ENCODE results near the gene ZC3H4. TPM values are rescaled to one million over a fixed set of nuclear protein-coding genes. Genes with fewer than 3 reads are reported as not detected.

Gene ZC3H4
- total RNA-seq: 10 to 100 TPM; 22.5 to 28.7 (median 24.9) TPM

- H3K4me1 ChIP-seq: peaks cover 0 to 36% (median 7%) of the 10 kb centered on the region in 3 donors
- 0 to 1% methylated on average over 20 to 59 of the region's 59 CpGs for WGBS, 2 donors (ENCODE audit: low coverage in 1 of 2)
- TF ChIP-seq CTCF (IDR thresholded peaks at IDR 0.05): no peak
- peak; percentile 64 for TF ChIP-seq POLR2AphosphoS5 (IDR thresholded peaks at IDR 0.05)
- no peak for TF ChIP-seq EP300 (IDR thresholded peaks at IDR 0.05)
- TF ChIP-seq POLR2A (IDR thresholded peaks at IDR 0.05): peak; percentile 40 to 74
- H3K9me3 ChIP-seq: no peaks in the 10 kb centered on the region
- peak within 1 kb of the TSS; percentile 94 to 96 for H3K4me3 ChIP-seq
- no peaks in the 10 kb centered on the region for H3K36me3 ChIP-seq
- peak; percentile 92 for ATAC-seq
- peak within 1 kb of the TSS; percentile 99 to 100 (median 100) for H3K27ac ChIP-seq
- no peaks in the 10 kb centered on the region for H3K27me3 ChIP-seq
Measured at GRCh38 chr19:47112997-47113849, at the start of gene ZC3H4. Gene ZC3H4 (minus strand): TSS chr19:47113776. CDS start chr19:47112584, 1,192 bp downstream.

DNA sequence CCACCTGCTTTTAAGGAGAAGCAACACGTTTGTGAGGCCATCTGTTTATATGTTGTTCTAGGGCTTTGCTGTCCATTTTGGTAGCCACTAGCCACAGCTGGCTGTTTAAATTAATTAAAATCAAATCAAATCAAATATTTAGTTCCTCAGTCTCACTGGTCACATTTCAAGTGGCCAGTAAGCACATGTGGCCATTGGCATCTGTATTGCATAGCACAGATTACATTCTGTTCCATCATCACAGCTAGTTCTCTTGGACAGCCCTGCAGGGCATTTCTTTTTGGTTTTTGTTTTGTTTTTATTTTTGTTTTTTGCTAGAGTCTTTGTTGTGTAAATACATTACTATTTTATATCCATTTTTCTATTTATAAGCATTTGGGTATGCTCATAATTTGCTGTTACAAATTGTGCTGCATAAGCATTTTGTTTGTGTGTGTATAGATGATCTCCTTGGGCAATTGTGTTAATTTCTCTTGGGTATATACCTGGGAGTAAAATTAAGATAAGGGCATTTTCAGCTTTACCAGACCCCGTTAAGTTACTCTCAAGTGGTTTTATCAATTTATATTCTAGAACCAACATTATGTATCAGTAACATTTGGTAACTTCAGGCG lies 48.4 kb upstream of the ZC3H4 start:
- 42 to 58% methylated on average over 3 of the region's 3 CpGs for WGBS, 2 donors (ENCODE audit: low coverage in 1 of 2)
- no peak for ATAC-seq
- no peaks in the 10 kb centered on the region for H3K9me3 ChIP-seq
- H3K27ac ChIP-seq: peak overlapping the region in 3 of 4 donors; percentile 39 to 46 (median 44)
- peaks cover 8 to 58% (median 20%) of the 10 kb centered on the region in 3 donors for H3K4me1 ChIP-seq
- TF ChIP-seq CTCF (IDR thresholded peaks at IDR 0.05): no peak
- TF ChIP-seq EP300 (IDR thresholded peaks at IDR 0.05): no peak
- TF ChIP-seq POLR2A (IDR thresholded peaks at IDR 0.05): no peak
- no peak for TF ChIP-seq POLR2AphosphoS5 (IDR thresholded peaks at IDR 0.05)
- no peaks in the 10 kb centered on the region for H3K27me3 ChIP-seq
- H3K4me3 ChIP-seq: no peak overlapping the region
- H3K36me3 ChIP-seq: peaks cover 0 to 25% of the 10 kb centered on the region in 2 donors

- 47 to 64% methylated on average over 6 to 7 of the region's 7 CpGs for WGBS, 2 donors (ENCODE audit: low coverage in 1 of 2)
- ATAC-seq: no peak
- H3K36me3 ChIP-seq: peaks cover 0 to 34% of the 10 kb centered on the region in 2 donors
- H3K4me3 ChIP-seq: no peak overlapping the region
- peak overlapping the region; percentile 76 to 84 (median 82) for H3K27ac ChIP-seq
- no peaks in the 10 kb centered on the region for H3K9me3 ChIP-seq
- peaks cover 10 to 85% (median 29%) of the 10 kb centered on the region in 3 donors for H3K4me1 ChIP-seq
- no peak for TF ChIP-seq EP300 (IDR thresholded peaks at IDR 0.05)
- no peak for TF ChIP-seq POLR2AphosphoS5 (IDR thresholded peaks at IDR 0.05)
- TF ChIP-seq CTCF (IDR thresholded peaks at IDR 0.05): no peak
- no peaks in the 10 kb centered on the region for H3K27me3 ChIP-seq
Measured at GRCh38 chr19:47158879-47159503, 45.4 kb upstream of the ZC3H4 start.

DNA sequence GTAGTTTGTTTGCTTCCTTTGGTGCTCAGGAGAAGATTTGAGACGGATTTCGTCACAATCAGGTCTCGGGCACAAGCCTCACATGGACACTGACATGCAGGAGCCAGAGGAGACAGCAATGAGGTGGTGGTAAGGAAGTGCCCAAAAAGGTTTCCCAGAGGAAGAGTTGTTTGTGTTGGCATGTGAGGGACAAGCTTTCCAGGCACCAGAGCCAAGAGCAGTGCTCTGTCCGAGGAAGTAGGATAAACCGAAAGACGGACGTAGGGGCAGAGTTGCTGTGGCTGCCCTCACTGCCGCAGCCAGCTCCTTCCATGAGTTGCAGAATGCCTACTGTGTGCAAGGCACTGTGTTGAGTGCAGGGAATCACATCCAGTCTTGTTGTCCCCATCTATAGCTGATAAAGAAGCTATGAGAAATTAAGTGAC lies 44.8 kb upstream of the ZC3H4 start:
- Histone ChIP-seq H3K36me3 (peaks cover 0 to 40% of the 10 kb centered on the region in 2 donors), H3K4me3 (no peak overlapping the region), H3K4me1 (peaks cover 10 to 86% (median 29%) of the 10 kb centered on the region in 3 donors), H3K9me3 (no peaks in the 10 kb centered on the region), H3K27me3 (no peaks in the 10 kb centered on the region), H3K27ac (peak overlapping the region; percentile 76 to 84 (median 82))
- peak; percentile 32 for ATAC-seq
- 19 to 20% methylated on average over 4 to 5 of the region's 8 CpGs for WGBS, 2 donors (ENCODE audit: low coverage in 1 of 2)
- TF ChIP-seq POLR2AphosphoS5 (IDR thresholded peaks at IDR 0.05) (no peak), POLR2A (IDR thresholded peaks at IDR 0.05) (no peak), CTCF (IDR thresholded peaks at IDR 0.05) (no peak), EP300 (IDR thresholded peaks at IDR 0.05) (no peak)

Data from gastroesophageal sphincter (tissue), 4 donors.